Stimulated activated CD8-positive, alpha-beta memory T cell treated with anti-CD3 and anti-CD28 coated beads, Interleukin-4, amount 100 ng/mL, for 1 hour (primary cell): ENCODE results near the gene USP46.

Experiments
- DNase-seq, 2 donors: peaks; one replicate each; pipeline ENCODE4 v3.0.0-alpha.2; 2020; ENCODE audit warnings: low read depth in 2 of 2, low spot score in 1 of 2

The USP46 gene

DNA sequence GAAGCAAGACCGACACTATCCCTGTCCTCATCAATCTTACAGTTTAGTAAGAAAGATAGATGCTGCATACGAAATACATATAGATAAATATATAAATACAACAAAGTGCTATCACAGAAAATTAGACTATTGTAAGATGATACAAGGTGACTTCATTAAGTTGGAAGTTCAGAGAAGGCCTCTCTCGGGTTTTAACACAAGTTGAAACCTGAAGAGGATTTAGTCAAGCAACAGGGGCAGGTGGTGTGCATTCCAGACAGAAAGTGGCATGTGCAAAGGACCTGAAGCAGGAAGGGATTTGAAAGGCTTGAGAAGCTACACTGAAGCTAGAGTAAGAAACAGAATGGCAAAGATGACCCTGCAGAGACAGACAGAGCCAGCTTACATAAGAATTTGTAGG lies 36.5 kb downstream of the USP46 start:
- no peak for DNase-seq

DNA sequence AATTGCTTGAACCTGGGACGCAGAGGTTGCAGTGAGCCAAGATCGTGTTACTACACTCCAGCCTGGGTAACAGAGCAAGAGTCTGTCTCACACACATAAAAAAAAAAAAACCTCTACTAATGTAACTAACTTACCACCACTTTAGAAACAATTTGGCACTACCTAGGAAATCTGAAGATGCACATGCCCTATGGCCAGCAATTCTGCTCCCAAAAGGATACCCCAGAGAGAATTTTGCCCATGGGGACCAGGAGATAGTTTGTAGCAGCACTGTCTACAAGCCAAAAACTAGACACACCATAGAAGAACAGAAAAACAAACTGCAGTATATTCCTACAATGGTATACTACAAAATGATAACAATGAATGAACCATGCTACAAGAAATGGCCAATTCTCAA lies 37.5 kb downstream of the USP46 start:
- no peak for DNase-seq

DNA sequence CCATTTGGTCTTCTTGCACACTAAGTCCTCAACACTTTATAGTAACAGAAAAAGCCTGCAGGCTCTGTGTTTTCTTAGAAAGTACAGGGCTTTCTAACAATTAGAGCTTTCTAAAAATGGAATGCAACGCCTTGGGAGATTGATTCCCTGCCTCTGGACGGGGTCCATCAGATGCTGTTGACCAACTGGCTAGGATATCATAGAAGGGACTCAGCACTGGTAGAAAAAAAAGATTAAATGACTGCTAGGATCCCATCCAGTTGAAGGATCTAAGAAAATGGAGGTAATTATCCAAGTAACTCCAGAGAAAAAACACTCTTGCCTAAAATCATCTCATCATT lies 39.5 kb downstream of the USP46 start:
- no peak for DNase-seq

DNA sequence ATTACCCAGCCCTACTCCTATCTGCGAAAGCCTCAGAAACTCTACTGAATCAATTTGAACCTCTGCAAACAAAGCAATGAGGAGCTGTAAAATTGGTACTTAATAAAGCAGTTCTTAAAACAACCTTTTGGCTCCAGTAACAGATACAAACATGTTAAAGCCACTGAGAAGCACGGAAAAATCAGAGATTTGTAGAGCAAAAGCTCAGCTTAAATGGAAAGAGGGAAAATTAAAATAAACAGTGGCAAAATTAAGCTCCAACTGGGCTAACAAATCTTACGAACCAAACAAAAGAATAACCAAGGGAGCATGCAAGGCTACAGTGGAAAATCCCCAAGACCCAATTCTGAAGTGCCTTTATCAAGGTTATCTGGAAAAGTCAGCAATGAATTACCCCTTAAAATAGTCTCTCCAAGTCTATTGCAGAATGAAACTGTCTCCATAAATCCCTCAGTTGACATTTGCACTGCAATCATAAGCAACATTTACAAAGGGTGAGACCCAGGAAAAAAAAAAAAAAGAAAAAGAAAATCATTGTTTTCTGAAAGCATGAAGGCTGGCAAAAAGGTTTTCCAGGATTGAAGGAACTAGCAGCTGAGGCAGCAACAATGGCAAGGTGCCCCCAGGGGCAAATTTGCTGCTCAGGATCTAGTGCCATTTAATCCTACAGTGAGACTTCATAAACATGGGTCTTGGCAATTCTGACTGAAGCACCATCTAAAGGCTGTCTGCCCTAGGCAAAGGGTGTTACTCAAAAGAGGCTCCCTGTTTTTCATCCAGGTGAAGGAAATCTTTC lies 40.1 kb downstream of the USP46 start:
- DNase-seq: no peak

DNA sequence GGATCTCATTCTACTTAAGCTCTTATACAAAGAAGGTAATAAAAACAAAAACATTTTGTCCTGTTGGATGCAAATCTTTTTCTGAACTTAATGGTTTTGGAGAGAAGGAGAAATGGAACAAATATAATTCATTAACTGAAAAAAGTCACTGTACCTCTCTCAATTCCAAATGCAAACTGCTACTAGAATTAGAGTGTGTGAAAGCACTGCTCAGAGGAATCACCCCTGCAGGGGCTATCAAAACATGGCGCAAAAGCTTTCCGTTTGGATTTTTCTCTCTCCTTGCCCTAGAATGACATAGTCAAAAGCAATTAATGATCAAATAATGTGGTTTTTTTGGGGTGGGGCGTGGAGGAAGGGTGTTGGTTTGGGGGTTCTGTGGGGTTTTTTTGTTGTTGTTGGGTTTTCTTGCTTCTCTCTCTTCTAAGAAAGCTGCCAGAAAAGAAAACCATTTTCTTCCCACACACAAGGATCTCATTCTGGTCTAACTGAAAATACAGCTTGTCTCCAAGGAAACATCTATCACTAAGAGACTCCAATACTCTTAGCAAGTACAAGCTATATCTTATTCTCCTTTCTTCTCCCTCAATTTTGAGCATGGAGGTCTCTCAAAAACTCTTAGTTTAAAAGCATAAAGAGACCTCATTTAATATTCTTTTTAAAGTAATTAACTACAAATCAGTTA lies 41.6 kb downstream of the USP46 start:
- no peak for DNase-seq

DNA sequence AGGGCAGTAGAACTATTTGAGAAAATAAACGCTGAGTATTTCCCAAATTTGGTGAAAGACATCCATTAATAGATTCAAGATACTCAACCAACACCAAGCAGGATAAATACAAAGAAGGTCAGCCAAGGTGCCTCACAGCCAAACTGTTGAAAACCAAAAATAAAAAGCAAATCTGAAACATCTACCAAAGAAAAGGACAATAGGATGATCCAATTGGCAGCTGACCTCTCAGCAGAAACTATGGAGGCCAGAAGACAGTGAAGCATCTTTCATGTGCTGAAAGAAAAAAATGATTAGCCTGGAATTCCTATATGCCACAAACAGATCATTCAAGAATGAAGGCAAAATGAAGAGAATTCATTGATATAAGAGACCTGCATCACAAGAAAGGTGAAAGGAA lies 44.9 kb downstream of the USP46 start:
- no peak for DNase-seq

DNA sequence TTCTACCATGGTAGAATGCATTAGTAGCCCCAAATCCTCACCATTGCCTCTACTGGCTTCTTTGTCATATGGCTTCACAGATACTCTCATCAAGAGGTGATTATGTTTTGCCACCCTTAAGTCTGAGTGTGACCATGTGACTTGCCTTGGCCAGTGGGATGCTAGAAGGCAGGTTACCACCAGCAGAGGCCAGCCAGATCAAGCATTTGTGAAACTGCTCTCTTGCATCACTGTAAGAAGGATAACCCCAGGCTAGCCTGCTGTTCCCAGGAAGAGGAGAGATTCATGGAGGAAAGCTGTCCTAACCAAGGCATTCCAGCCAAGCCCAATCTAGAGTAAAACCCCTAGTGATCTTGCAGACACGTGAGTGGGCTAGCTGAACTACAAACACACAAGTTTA lies 46.8 kb downstream of the USP46 start:
- no peak for DNase-seq

DNA sequence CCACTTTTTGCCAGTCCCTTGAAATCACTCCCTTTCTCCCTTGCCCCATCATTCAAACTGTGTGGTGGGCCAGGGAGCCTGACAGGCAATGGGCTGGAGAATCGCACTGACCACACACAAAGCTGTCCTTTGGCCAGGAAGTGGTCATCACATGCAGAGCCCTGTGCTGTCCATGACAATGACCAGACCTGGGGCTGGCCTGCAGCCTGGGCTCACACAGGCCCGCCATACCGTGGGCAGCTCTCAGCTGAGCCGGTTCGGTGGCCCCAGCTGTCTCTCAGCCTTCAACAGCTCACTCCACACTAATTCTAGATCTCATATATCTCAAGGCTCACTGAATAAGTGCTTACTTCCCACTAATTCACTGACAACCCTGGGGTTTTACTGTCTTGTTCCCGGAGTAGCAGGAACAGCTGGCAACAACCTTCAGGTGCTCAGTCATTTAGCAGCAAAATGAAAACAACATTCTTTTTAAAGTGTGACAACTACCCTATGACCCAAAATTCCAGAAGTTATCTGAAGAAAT lies 48.0 kb downstream of the USP46 start:
- no peak for DNase-seq

DNA sequence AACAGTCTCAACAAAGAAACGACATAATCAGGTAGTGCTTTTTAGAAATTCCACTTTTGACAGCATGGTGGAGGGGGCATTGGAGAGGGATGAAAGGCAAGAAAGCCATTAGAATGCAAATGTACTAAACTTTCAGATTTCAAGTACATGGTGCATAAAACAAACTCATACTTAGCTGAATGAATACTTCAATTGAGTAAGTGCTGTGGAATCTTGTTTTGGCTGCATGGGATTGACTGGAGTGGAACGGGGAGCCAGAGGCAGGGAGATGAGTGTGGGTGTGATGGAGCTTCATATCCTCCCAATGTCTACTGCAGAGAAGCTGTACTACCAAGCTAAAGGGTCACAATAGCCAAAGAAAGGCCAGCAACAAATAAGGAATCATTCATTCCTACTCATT lies 52.4 kb downstream of the USP46 start:
- no peak for DNase-seq

DNA sequence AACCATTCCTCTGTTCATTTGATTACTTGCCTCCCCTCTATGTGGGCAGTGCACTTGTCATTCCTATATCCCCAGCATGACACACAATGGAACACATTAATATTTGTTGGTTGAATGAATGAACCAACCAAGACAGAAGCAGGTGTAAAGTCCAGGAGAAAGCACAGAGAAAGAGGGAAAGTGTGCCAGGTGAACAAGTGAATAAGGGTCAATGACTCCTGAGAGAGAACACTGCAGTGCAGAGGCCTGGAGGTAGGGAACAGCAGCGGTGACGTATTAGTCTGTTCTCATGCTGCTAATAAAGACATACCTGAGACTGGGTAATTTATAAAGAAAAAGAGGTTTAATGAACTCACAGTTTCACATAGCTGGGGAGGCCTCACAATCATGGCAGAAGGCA lies 53.1 kb downstream of the USP46 start:
- no peak for DNase-seq

DNA sequence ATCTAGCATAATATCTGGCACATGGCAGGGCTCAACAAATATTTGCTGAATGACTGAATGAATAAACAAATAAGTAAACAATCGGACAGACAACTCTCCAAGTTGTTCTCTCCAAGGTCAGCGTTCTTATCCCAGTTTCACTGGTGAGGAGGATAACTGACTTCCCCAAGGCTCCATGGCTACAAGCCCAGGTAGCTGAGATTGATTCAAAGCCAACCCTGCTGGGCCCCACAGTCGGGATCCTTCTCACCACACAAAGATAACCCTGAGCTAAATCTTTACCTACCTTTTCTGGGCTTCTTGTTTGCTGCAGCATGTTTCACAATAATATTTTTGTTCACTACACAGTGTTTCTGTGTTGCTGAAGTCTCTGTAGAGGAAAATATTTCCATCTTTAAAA lies 54.9 kb downstream of the USP46 start:
- no peak for DNase-seq

DNA sequence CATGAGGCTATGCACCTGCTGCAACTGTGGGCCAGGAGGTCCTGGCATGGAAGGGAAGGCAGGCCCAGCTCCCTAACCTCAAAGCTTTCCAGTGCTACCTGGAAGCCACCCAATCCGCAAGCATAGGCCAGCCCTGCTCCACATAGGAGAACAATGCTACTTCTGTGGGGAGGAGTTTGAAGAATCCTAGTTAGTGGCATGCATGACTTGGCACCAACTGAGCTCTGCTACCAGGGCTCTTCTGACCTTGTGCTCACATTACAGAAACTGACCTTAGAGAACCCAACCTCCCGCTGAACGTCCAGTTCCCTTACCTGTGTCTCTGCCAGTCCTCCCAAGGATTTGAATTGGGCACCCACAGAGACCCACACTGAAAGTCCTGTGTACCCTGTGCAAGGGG lies 58.8 kb downstream of the USP46 start:
- no peak for DNase-seq

DNA sequence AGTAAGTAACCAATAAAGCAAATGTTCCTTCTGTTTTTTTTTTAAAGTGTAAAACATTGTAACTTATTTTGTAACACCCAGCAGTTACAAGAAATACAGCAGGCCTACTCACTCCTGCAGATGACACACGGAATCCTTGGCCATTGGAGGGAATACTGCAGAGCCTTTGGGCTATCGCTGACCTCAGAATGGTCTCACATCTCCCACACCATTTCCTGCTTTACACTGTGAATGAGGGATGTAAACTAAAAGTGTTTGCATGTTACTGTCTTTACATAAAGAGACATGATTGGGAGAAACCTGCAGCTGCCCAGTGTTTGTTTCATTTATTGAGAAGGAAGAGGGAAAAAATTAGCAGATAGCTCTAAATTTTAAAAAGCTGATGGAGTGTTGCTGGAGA lies 64.1 kb downstream of the USP46 start:
- no peak for DNase-seq

DNA sequence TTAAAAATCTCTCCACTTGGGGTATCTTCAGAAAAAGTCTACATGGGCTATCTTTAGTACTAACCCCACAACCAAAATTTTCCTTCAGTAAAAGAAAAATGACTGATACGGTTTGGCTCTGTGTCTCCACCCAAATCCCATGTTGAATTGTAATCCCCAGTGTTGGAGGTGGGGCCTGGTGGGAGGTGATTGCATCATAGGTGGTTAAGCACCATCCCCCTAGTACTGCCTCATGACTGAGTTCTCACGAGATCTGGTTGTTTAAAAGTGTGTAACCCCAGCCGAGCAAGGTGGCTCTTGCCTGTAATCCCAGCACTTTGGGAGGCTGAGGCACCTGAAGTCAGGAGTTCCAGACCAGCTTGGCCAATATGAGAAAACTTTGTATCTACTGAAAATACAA lies 66.8 kb downstream of the USP46 start:
- DNase-seq: no peak

DNA sequence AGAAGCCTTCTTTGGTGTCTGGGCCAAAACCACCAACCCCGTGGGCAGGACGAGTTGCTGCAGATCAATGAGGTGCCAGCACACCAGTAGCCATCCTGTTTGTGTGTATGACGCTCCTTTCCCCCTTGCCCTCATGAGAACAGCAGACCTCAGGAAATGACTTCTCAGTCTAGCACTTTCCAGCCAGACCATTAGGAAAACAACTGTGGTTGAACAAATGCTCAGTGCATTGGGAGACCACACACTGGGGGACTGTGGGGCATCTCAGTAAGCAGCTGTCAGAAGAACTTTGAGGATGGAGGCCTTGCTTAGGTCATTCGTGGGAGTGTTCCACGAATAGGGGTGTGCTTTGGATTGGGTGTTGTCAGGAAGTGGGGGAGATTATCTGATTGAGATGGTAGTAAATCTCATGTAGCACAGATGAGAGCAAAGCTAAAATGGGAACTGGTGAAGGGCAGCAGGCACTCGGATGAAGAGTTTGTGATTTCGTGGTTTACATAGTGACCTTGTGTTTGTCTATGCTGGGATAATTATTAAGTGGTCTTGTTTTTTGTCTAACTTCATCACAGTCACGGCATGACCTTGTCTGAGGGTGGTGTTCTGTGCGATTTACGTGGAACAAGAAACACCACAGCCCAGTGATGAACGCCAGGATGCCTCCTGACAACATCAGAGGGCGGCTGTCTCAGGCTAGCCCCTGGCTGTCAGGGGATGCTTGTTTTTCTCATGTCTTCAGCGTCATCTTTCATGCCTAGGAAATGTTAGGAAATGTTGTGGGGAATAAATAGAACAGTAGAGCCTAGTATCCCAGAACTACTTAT lies 70.1 kb downstream of the USP46 start:
- DNase-seq: no peak

DNA sequence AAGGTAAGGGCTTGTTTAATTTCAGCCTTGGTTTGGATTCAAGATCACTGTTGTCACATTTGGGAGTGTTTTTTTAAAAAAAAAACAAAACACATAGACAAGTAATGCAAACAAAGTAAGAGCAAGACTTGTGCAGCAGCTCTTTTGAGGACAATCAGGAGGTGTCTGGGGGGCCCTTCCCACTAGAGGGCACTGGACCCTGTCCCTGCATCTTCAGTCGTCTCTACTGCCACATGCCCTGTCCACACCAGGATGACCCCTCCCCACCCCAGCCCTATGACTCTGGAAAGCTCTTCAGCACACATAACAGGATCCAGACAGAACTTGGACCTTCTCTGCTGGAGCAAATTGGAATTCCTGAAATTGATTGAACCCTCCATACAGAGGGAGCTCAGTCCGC lies 71.0 kb downstream of the USP46 start:
- DNase-seq: no peak

DNA sequence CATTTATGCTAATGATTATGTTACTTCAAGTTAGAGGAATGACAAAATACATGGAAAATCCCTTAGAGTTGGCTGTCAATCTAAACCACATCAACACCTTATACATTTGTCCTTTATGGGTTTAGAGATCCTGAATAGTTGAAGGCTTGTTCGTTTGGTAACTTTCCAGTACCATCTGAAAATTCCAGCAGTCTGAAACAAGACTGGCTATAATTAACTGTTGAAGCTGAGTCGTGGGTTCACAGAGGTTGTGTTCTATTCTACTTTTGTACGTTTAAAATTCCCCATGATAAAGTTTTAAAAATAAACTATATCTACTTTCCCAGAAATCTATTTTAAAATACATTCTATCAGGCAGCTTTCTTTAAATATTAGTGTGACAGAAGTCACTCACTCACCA lies 73.0 kb downstream of the USP46 start:
- DNase-seq: no peak

DNA sequence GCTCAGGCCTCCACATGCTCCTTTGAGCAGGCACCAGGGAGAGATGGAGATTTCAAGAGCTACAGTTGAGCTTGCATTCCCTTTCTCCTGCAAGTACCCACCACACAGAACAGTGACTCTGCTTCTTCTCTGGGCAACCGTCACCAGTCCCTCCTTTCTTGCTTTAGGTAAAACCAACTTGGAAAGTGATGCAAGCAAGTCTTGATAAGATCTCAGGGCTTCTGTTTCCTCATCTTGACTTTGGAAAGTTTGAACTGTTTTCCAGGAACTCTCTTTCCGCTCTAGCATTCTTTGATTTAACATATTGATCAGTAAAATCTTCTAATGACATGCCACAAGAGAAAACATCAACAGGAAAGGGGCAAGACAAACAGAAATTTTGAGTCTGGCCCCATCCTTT lies 73.7 kb downstream of the USP46 start:
- no peak for DNase-seq

DNA sequence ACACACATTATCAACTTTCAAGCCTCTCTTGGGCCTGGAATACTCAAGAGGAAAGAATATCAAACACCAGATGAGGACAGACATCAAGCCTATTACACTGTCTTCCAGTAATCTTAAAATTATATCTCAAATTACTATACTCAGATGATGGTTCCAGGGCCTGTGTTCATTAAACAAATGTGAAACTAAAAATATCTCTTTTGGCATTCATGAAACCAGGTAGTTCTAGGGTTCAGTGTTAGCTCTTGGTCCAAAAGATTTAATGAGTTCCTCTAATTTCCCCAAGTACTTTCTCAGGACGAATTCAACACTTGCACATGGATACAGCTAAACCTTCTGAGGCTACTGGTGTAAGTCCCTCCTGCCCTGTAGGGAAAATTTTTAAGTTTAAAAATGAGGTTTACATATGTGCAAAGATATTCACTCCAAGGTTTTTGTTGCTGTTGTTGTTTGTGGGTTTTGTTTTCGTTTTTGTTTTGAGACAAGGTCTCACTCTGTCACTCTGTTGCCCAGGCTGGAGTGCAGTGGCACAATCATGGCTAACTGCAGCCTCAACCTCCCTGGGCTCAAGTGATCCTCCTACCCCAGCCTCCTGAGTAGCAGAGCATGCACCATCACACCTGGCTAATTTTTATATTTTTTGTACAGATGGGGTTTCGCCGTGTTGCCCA lies 79.4 kb downstream of the USP46 start:
- no peak for DNase-seq

DNA sequence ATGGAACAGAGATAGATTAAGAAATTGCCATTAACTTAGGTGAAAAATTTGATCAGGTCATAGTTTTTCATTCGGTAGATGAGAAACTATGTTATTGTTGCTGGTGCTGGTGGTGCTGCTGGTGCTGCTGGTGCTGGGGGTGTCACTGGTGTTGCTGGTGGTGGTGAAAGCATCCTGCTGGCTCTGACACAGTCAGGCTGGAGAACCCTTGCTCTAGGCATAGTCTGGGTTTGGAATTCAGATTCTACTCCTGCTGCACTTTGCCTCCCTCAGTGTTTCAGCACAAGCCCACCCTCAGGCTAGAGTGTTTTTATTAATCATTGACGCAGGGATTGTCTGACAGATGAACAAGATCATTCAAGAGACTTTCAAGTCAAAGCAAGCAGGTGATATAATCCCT lies 80.2 kb downstream of the USP46 start:
- DNase-seq: no peak

DNA sequence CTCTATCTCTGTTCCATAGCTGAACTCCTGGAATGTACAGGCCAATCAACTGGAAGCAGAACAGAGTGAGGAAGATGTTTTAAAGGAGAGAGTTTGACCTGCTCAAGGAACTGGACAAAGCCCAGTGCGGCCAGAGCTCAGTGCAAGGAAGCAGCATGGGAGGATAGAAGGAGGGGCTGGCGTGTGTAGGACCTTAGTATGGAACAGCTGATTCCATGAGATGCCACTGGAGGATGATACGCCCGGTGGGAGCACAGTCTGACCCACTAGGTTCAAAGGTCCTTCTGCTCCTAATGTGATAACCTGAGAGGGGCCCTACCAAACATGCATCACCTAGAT lies 81.5 kb downstream of the USP46 start:
- no peak for DNase-seq
